ENCODE results near the gene GABBR1.

Gene GABBR1

DNA sequence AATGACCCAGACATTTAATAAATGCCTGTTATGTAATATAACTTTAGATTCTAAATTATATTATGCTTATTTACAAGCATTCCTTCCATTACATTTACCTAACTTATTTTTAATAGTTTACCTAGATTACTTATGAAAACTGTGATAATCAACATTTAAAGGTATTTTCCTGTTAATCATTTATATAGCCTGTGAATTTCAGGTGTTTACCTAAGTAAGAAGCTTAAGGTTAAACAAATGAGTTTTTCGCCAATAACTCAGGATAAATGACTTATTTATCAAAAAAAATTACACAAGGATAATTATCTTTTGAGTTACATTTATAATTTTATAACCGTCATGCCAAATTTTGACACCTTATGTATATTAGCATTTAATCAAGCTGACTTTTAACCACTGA is 108.9 kb downstream of the GABBR1 start:
- DNase-seq: no peak

DNA sequence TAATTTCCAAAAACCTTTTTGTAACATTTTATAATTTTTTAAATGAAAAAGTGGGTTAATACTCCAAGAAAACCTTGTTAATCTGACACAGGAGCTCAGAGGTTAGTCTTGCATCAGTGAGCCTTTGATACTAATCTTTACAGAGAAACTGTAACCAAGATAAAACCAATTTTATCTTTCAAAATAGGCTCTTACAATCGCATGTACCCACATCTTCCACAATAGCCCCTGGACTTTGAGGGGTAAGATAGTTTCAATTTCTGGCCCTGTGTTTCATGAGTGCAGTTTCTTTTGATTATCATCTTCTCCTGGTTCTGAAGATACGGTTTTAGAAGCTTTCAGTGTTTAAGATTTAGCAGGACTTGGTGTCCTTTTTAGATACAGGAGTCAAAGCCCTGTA is 110.8 kb downstream of the GABBR1 start:
- no peak for DNase-seq

DNA sequence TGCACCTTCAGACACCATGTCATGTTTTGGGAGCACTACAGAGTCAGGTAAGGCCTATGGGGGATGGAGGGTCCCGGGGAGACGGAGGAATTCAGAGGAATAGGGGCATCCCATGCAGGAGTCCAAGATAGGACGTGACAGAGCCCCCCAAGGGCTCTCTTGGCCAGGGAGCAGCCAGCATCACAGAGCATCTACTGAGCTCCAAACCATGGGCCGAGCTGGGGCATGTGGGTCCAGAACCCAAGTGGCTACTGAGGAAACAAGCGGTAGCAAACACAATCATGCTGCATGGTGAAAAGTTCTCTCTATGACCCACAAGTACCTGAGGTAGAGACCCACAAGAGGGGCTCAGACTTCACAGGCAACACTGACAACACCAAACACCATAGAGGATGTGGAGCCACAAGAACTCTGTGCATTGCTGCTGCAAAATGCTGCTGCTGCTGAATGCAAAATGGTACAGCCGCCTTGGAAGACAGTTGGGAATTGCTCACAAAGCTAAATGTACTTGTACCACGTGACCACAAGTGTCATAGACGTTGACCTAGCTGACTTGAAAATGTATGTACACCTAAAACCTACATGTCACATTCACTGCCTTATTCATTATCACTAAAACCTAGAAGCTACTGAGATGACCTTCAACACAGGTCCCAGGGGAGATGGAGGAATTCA is 111.8 kb downstream of the GABBR1 start:
- no peak for DNase-seq

DNA sequence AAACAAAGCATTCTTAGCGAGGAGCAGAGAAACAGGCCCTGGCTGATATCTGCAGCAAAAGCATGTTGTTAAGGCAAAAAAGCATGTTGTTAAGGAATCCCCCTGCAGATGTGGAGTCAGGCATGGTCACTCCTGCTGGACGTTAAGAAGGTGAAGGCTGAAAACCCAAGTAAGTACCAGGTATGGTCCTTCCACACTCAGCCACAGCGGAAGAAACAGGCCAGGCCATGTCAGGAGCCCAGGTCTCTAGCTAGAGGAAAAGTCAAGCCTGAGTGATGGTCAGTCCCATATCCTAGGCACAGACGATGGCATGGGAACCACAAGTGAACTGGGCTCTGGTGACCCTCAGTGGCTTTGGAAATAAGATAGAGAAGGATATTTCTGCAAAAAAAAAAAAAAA is 112.8 kb downstream of the GABBR1 start:
- no peak for DNase-seq

DNA sequence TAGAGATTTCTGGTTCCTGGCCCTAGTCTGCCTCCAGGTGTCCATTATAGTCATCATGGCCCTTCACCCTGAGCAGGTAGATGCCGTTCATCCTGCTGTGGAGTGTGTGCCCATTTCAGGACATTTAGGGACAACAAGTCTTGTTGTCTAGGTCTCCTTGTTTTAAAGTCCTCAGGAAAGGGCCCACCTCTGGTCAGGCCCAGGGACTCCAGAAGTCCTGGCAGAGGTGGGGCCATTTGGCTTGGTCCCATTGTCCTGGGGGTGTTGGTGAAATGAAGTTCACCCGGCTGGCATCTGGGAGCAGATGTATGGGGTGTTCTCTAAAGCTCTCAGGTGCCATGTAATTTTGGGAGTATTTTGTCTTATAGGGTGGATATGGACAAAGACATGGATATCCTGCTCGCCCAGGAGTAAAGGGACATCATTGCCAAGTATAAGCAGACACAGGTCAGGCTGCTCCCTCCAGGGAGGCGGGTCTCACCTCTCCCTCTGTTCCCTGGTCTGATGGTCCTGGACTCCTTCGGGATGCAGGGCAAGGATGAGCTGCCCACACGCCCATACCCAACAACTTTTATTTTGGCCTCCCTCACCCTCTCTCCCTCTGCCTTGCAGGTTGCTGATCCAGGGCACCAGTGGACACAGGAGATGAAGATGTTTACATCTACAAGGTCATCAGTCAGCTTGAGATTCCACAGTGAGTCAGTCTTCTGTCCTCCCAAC is 113.5 kb downstream of the GABBR1 start:
- no peak for DNase-seq

DNA sequence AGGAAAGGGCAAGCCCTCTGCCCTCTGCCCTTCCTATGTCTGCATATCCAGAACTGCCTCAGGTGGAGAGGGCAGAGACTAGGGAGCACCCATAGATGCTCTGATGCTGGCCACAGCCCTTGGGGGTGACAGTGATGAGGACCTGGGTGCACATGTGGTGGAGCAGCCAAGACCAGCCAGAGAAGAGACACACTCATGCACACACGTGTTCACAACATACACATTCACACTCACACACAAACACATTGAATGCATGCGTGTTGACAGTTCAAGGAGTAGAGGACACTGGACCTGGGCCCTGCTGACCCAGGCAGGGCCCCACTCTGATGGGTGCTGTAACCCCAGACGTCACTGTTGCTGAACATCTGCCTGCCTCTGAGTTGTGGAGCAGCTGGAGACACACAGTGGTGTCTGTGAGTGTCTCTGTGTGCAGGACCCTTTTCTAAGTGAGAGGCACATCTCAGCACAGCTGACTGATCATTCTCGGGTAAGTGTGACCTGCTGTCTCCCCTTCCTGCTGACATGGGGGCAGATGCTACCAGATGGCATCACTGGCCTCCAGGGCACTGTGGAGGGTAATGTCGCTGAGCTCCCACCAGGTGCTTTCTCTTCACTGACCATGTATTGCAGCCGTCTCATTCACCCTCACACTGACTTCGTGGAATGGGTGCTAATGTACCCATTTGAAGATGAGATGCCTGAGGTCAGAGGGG is 115.1 kb downstream of the GABBR1 start:
- no peak for DNase-seq

DNA sequence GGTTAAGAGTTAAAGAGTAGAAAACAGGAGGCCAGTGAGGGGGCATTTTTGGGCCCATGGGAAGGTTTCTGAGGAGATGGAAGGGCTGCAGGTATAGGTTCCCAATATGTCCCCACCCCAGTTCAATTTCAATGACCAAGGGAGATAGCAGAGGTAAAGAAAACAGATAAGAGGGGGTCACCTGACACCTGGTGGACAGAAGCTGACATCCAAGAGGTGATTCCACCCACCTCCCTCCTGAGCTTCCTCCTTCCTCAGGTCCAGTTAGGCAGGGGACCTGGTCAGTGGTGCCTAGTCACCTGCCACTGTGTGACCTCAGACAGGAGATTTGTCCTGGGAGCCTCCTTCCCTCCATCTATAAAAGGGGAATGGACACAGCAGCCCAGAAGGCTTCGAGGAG is 115.7 kb downstream of the GABBR1 start:
- DNase-seq: no peak

DNA sequence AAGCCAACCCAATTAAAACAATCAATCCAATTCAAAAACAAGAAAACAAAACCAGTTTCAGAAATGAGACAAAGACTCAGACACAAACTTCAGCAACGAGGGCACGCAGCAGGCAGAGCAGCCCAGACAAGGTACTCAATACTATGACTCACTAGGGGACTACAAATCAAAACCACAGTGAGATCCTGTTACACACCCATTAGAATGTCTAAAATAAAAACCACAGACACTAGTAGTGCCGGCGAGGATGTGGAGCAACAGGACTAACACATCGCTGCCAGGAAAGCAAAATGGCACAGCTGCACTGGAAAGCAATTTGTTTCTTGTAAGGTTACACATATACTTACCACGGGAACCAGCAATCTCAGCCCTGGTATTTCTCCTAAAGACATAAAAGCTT is 116.9 kb downstream of the GABBR1 start:
- peak; percentile 44 to 45 for DNase-seq

DNA sequence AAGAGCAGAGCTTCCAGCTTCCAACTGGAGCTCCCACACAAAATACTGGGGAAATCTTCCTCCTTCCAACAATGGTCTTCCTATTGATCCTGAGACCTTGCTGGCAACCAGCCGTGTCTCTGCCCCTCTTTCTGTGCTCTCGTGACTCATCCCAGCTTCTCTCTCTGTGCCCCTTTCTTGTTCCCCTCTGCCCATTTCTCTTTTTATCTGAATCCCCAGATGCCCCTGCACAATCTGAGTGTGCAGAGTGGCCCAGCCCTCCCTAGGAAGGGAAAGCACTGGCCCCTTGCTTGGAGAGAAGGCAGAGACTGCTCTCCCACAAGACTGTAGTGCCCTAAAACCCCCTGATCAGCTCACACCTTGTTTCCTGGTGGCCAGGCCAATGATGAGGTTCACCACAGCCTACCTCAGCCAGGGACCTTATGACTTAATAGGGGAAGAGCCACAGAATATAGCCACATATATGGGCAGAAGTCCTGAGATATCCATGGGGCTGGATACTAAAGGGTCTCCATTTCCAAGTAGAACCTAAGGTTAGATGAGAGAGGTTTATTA is 122.2 kb downstream of the GABBR1 start:
- DNase-seq: no peak

DNA sequence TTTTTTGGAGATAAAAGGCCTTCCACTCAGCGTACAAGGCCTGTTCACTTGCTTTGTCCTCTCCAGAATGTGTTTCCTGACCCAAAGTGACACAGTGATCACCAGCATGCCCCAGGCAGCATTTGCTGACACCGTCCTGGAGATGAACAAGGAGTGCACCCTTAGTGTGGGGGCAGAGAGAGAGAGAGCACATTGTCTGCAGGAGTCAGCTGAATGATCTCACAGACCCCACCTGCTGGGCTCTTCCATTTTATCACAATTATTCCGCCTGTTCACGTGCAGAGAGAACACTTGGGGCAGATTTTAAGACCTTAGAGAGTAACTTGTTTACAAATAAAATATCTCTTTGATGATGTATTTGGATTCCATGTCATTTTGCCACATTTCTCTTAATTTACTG is 122.8 kb downstream of the GABBR1 start:
- no peak for DNase-seq
